ENCODE data around the gene KLHL18. TPM values are rescaled to one million over a fixed set of nuclear protein-coding genes. Genes with fewer than 3 reads are reported as not detected.
"Not testable (repeated sequence)": the region's sequence is repeated elsewhere in the genome, so short reads cannot be mapped to it uniquely, and the experiment has no call there.

The KLHL18 gene
- total and polyA plus RNA-seq, 2 experiments from 2014 or later: 19.4 to 37.0 TPM

GRCh38 chr3:47244531-47245100, 38.1 kb upstream of the KLHL18 start:
- Histone ChIP-seq H3K9ac (no peak overlapping the region), H3K27me3 (replicated peaks; ENCODE audit: insufficient read depth) (no peaks in the 10 kb centered on the region), H3K9me2 (ENCODE audit: insufficient read depth) (no peaks in the 10 kb centered on the region), H3K4me1 (ENCODE audit: insufficient read depth) (no peaks in the 10 kb centered on the region), H3K79me2 (ENCODE audit: insufficient read depth) (no peaks in the 10 kb centered on the region), H3K36me3 (ENCODE audit: low read depth) (no peaks in the 10 kb centered on the region), H3K4me2 (ENCODE audit: unreplicated experiment) (no peak overlapping the region), H3K4me3 (no peak overlapping the region), H3F3A (ENCODE audit: insufficient read depth) (no peaks in the 10 kb centered on the region), H3K9me3 (ENCODE audit: low read depth) (no peaks in the 10 kb centered on the region), H2AFZ (no peak overlapping the region), H4K20me1 (ENCODE audit: insufficient read depth) (no peaks in the 10 kb centered on the region), H3K27ac (no peak overlapping the region)
- no peak for DNase-seq
- TF ChIP-seq EZH2phosphoT487 (IDR thresholded peaks at IDR 0.05; ENCODE audit: insufficient read depth, low read depth): no peak
- TF ChIP-seq EZH2 (IDR thresholded peaks at IDR 0.05; ENCODE audit: insufficient read depth, poor library complexity, severe bottlenecking): no peak
- 85 to 88% methylated on average over 10 of the region's 10 CpGs for WGBS, 2 experiments (ENCODE audit: low coverage in 1 of 2, low lambda C conversion rate in 2 of 2, missing lambda C conversion rate in 2 of 2)
- in situ Hi-C loops (cut with MboI): no loop called here

- H3K79me2 ChIP-seq (ENCODE audit: insufficient read depth): no peaks in the 10 kb centered on the region
- TF ChIP-seq EZH2phosphoT487 (IDR thresholded peaks at IDR 0.05; ENCODE audit: insufficient read depth, low read depth) (no peak), EZH2 (IDR thresholded peaks at IDR 0.05; ENCODE audit: insufficient read depth, poor library complexity, severe bottlenecking) (no peak)
- 96 to 98% methylated on average over 2 of the region's 2 CpGs for WGBS, 2 experiments (ENCODE audit: low coverage in 1 of 2, low lambda C conversion rate in 2 of 2, missing lambda C conversion rate in 2 of 2)
- H3K9me2 ChIP-seq (ENCODE audit: insufficient read depth): no peaks in the 10 kb centered on the region
- no peak overlapping the region for H3K4me2 ChIP-seq (ENCODE audit: unreplicated experiment)
- H4K20me1 ChIP-seq (ENCODE audit: insufficient read depth): no peaks in the 10 kb centered on the region
- no peaks in the 10 kb centered on the region for H3F3A ChIP-seq (ENCODE audit: insufficient read depth)
- DNase-seq: no peak
- H3K4me1 ChIP-seq (ENCODE audit: insufficient read depth): no peaks in the 10 kb centered on the region
- no peaks in the 10 kb centered on the region for H3K36me3 ChIP-seq (ENCODE audit: low read depth)
- H3K9ac ChIP-seq: no peak overlapping the region
- in situ Hi-C loops (cut with MboI): no loop called here
- H3K27me3 ChIP-seq (replicated peaks; ENCODE audit: insufficient read depth): no peaks in the 10 kb centered on the region
- no peak overlapping the region for H3K27ac ChIP-seq
- no peak overlapping the region for H2AFZ ChIP-seq
- H3K9me3 ChIP-seq (ENCODE audit: low read depth): no peaks in the 10 kb centered on the region
- H3K4me3 ChIP-seq: no peak overlapping the region
These were observed 37.5 kb upstream of the KLHL18 start for GRCh38 chr3:47245271-47245670.

GRCh38 chr3:47247131-47248064, 35.3 kb upstream of the KLHL18 start:
- TF ChIP-seq EZH2 (IDR thresholded peaks at IDR 0.05; ENCODE audit: insufficient read depth, poor library complexity, severe bottlenecking) (no peak), EZH2phosphoT487 (IDR thresholded peaks at IDR 0.05; ENCODE audit: insufficient read depth, low read depth) (no peak)
- Histone ChIP-seq H3K9me2 (ENCODE audit: insufficient read depth) (no peaks in the 10 kb centered on the region), H3K79me2 (ENCODE audit: insufficient read depth) (no peaks in the 10 kb centered on the region), H3K27ac (no peak overlapping the region), H3K4me1 (ENCODE audit: insufficient read depth) (no peaks in the 10 kb centered on the region), H3K27me3 (replicated peaks; ENCODE audit: insufficient read depth) (no peaks in the 10 kb centered on the region), H3K4me3 (no peak overlapping the region), H3K36me3 (ENCODE audit: low read depth) (no peaks in the 10 kb centered on the region), H3K9ac (no peak overlapping the region), H3F3A (ENCODE audit: insufficient read depth) (no peaks in the 10 kb centered on the region), H2AFZ (no peak overlapping the region), H3K9me3 (ENCODE audit: low read depth) (no peaks in the 10 kb centered on the region), H3K4me2 (ENCODE audit: unreplicated experiment) (no peak overlapping the region), H4K20me1 (ENCODE audit: insufficient read depth) (no peaks in the 10 kb centered on the region)
- 69 to 72% methylated on average over 14 of the region's 14 CpGs for WGBS, 2 experiments (ENCODE audit: low coverage in 1 of 2, low lambda C conversion rate in 2 of 2, missing lambda C conversion rate in 2 of 2)
- in situ Hi-C loops (cut with MboI): no loop called here
- no peak for DNase-seq

GRCh38 chr3:47250309-47251060, 32.3 kb upstream of the KLHL18 start:
- Histone ChIP-seq H2AFZ (no peak overlapping the region), H3K79me2 (ENCODE audit: insufficient read depth) (no peaks in the 10 kb centered on the region), H3K27me3 (replicated peaks; ENCODE audit: insufficient read depth) (no peaks in the 10 kb centered on the region), H4K20me1 (ENCODE audit: insufficient read depth) (no peaks in the 10 kb centered on the region), H3K36me3 (ENCODE audit: low read depth) (no peaks in the 10 kb centered on the region), H3K9ac (no peak overlapping the region), H3K4me1 (ENCODE audit: insufficient read depth) (no peaks in the 10 kb centered on the region), H3K27ac (no peak overlapping the region), H3K4me2 (ENCODE audit: unreplicated experiment) (no peak overlapping the region), H3K9me3 (ENCODE audit: low read depth) (no peaks in the 10 kb centered on the region), H3K9me2 (ENCODE audit: insufficient read depth) (no peaks in the 10 kb centered on the region), H3K4me3 (no peak overlapping the region), H3F3A (ENCODE audit: insufficient read depth) (no peaks in the 10 kb centered on the region)
- no peak for TF ChIP-seq EZH2phosphoT487 (IDR thresholded peaks at IDR 0.05; ENCODE audit: insufficient read depth, low read depth)
- no peak for TF ChIP-seq EZH2 (IDR thresholded peaks at IDR 0.05; ENCODE audit: insufficient read depth, poor library complexity, severe bottlenecking)
- in situ Hi-C loops (cut with MboI): no loop called here
- WGBS, 2 experiments (ENCODE audit: low coverage in 1 of 2, low lambda C conversion rate in 2 of 2, missing lambda C conversion rate in 2 of 2): 63 to 64% methylated on average over 7 of the region's 7 CpGs
- peak; percentile 42 for DNase-seq

- H3K4me1 ChIP-seq (ENCODE audit: insufficient read depth); H3K36me3 ChIP-seq (ENCODE audit: low read depth); H3K4me3 ChIP-seq; H3K4me2 ChIP-seq (ENCODE audit: unreplicated experiment); DNase-seq; H3F3A ChIP-seq (ENCODE audit: insufficient read depth); H3K9me3 ChIP-seq (ENCODE audit: low read depth); H3K27me3 ChIP-seq (replicated peaks; ENCODE audit: insufficient read depth); H4K20me1 ChIP-seq (ENCODE audit: insufficient read depth); H2AFZ ChIP-seq; in situ Hi-C loops (cut with MboI); H3K9me2 ChIP-seq (ENCODE audit: insufficient read depth); H3K27ac ChIP-seq; H3K79me2 ChIP-seq (ENCODE audit: insufficient read depth); H3K9ac ChIP-seq: not testable (repeated sequence)
- 59 to 63% methylated on average over 3 of the region's 3 CpGs for WGBS, 2 experiments (ENCODE audit: low coverage in 1 of 2, low lambda C conversion rate in 2 of 2, missing lambda C conversion rate in 2 of 2)
These were observed 31.7 kb upstream of the KLHL18 start for GRCh38 chr3:47251085-47251484.
